AG08395 (cell line): Measurements from ENCODE around the gene UBR3.
"Not testable (repeated sequence)": the region's sequence is repeated elsewhere in the genome, so short reads cannot be mapped to it uniquely, and the experiment has no call there.

Source experiments
- DNase-seq: peaks from one replicate; pipeline ENCODE4 v3.0.0; 2012; ENCODE audit warnings: mixed read lengths, low spot score

UBR3 gene

GRCh38 chr2:170113168-170113894 is 286.1 kb downstream of the UBR3 start:
- DNase-seq: no peak

- DNase-seq: no peak
These were observed 288.4 kb downstream of the UBR3 start for GRCh38 chr2:170115501-170116229.

- DNase-seq: no peak
These were observed 291.4 kb downstream of the UBR3 start for GRCh38 chr2:170118641-170119040.

GRCh38 chr2:170119326-170119725 is 292.1 kb downstream of the UBR3 start:
- DNase-seq: not testable (repeated sequence)

- DNase-seq: no peak
These were observed 294.4 kb downstream of the UBR3 start for GRCh38 chr2:170121689-170122088.

GRCh38 chr2:170122883-170123547 is 295.8 kb downstream of the UBR3 start:
- peak; percentile 10 for DNase-seq

GRCh38 chr2:170123593-170123992 is 296.3 kb downstream of the UBR3 start:
- DNase-seq: no peak

- not testable (repeated sequence) for DNase-seq
These were observed 299.0 kb downstream of the UBR3 start for GRCh38 chr2:170126138-170126728.
